ENCODE measurements around the gene P3H2. TPM values are rescaled to one million over a fixed set of nuclear protein-coding genes. Genes with fewer than 3 reads are reported as not detected.

Gene P3H2
- total RNA-seq, 1 experiment from 2014 or later, result 0.76 TPM

DNA sequence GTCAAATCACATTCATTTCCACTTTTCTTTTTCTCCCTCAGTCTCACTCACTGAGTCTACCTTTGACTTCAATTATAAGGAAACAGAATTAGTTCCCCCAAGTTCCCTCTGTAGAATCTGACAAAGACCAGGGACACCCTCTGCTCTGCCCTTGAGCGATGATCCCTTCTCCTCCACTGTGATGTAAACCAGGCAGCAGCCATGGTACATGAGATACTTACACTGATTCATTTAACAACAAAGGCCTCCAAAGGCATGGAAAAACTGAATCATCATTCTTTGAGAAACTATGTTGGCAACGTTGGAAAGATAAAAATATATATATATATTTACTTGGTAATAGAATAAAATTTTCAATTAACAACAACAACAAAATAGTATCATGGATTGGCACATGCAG, 84.1 kb downstream of the P3H2 start:
- no peaks in the 10 kb centered on the region; the same call in 1 of the 2 replicates for H3K9me2 ChIP-seq (ENCODE audit: insufficient read depth)
- H3K9me3 ChIP-seq (ENCODE audit: control insufficient read depth in 1 of 2, insufficient read depth in 1 of 2, low read depth in 1 of 2, low read length in 2 of 2), result no peaks in the 10 kb centered on the region
- H4K20me1 ChIP-seq (ENCODE audit: insufficient read depth), result no peaks in the 10 kb centered on the region; the same call in 1 of the 2 replicates
- peak overlapping the region; percentile 40 for H2AFZ ChIP-seq (ENCODE audit: low read depth, low read length, poor library complexity, severe bottlenecking)
- H3K4me1 ChIP-seq (ENCODE audit: control insufficient read depth in 1 of 2, insufficient read depth in 2 of 2, low read length in 2 of 2), result peaks cover 0 to 20% of the 10 kb centered on the region in 2 experiments; a peak in 2 of 4 replicates
- H3K36me3 ChIP-seq (ENCODE audit: control insufficient read depth in 1 of 2, insufficient read depth in 2 of 2, low read length in 2 of 2), result no peaks in the 10 kb centered on the region
- no peak overlapping the region for H3K27ac ChIP-seq (ENCODE audit: low read depth, low read length)
- intact Hi-C loops (cut with micrococcal nuclease), result no loop called here
- ChIA-PET POLR2A (no interaction called here), CTCF (no interaction called here), RAD21 (ENCODE audit: low non-redundant PET in 1 of 2, low total read pairs in 2 of 2, uncharacterized antibody in 2 of 2, unreplicated experiment in 2 of 2) (no interaction called here)
- no TSS peak for BruUV-seq (replicated peaks)
- H3K79me2 ChIP-seq (ENCODE audit: insufficient read depth, low read length), result no peaks in the 10 kb centered on the region
- H3K4me3 ChIP-seq (replicated peaks in 1 of 2; ENCODE audit: low read depth in 1 of 2, low read length in 2 of 2), result no peak overlapping the region
- H3K4me2 ChIP-seq (ENCODE audit: low read length), result no peak overlapping the region
- H3K9ac ChIP-seq (ENCODE audit: low read length), result no peak overlapping the region
- H3K27me3 ChIP-seq (ENCODE audit: insufficient read depth, low read length), result no peaks in the 10 kb centered on the region
- no peak for TF ChIP-seq JUND (IDR thresholded peaks at IDR 0.05)
- TF ChIP-seq TCF7L2 (IDR thresholded peaks at IDR 0.05; ENCODE audit: borderline replicate concordance, extremely low read depth, insufficient read depth, insufficient read length), result no peak
- TF ChIP-seq CBX3 (IDR thresholded peaks at IDR 0.05; ENCODE audit: low read depth), result no peak
- no peak for DNase-seq (ENCODE audit: low read depth, low spot score)
- no peak for ATAC-seq

GRCh38 chr3:190034446-190034845, 86.3 kb downstream of the P3H2 start:
- H3K9ac ChIP-seq (ENCODE audit: low read length), result no peak overlapping the region
- H3K36me3 ChIP-seq (ENCODE audit: control insufficient read depth in 1 of 2, insufficient read depth in 2 of 2, low read length in 2 of 2), result no peaks in the 10 kb centered on the region
- no peaks in the 10 kb centered on the region for H3K9me3 ChIP-seq (ENCODE audit: control insufficient read depth in 1 of 2, insufficient read depth in 1 of 2, low read depth in 1 of 2, low read length in 2 of 2)
- ATAC-seq (no peak), DNase-seq (ENCODE audit: low read depth, low spot score) (no peak)
- H3K4me3 ChIP-seq (replicated peaks in 1 of 2; ENCODE audit: low read depth in 1 of 2, low read length in 2 of 2), result no peak overlapping the region
- ChIA-PET POLR2A (no interaction called here), CTCF (no interaction called here), RAD21 (ENCODE audit: low non-redundant PET in 1 of 2, low total read pairs in 2 of 2, uncharacterized antibody in 2 of 2, unreplicated experiment in 2 of 2) (no interaction called here)
- no TSS peak for BruUV-seq (replicated peaks)
- TF ChIP-seq, protein P1, sequence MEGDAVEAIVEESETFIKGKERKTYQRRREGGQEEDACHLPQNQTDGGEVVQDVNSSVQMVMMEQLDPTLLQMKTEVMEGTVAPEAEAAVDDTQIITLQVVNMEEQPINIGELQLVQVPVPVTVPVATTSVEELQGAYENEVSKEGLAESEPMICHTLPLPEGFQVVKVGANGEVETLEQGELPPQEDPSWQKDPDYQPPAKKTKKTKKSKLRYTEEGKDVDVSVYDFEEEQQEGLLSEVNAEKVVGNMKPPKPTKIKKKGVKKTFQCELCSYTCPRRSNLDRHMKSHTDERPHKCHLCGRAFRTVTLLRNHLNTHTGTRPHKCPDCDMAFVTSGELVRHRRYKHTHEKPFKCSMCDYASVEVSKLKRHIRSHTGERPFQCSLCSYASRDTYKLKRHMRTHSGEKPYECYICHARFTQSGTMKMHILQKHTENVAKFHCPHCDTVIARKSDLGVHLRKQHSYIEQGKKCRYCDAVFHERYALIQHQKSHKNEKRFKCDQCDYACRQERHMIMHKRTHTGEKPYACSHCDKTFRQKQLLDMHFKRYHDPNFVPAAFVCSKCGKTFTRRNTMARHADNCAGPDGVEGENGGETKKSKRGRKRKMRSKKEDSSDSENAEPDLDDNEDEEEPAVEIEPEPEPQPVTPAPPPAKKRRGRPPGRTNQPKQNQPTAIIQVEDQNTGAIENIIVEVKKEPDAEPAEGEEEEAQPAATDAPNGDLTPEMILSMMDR (IDR thresholded peaks at IDR 0.05 in 2 of 3, conservative IDR thresholded peaks at IDR 0.05 in 1 of 3; ENCODE audit: borderline replicate concordance in 1 of 3, insufficient read depth in 1 of 3, low read depth in 2 of 3, low read length in 2 of 3), result no peak
- no peak for TF ChIP-seq RAD21 (IDR thresholded peaks at IDR 0.05; ENCODE audit: low read depth)
- no peak for TF ChIP-seq CEBPB (IDR thresholded peaks at IDR 0.05; ENCODE audit: low read depth)
- no peak for TF ChIP-seq JUND (IDR thresholded peaks at IDR 0.05)
- no peak for TF ChIP-seq ELF1 (IDR thresholded peaks at IDR 0.05; ENCODE audit: borderline replicate concordance, low read depth)
- TF ChIP-seq ZNF274 (IDR thresholded peaks at IDR 0.05; ENCODE audit: low read depth, low read length), result no peak
- no peak for TF ChIP-seq ZBTB33 (IDR thresholded peaks at IDR 0.05; ENCODE audit: extremely low read depth, insufficient replicate concordance, low read length)
- H3K27ac ChIP-seq (ENCODE audit: low read depth, low read length), result no peak overlapping the region
- H3K9me2 ChIP-seq (ENCODE audit: insufficient read depth), result no peaks in the 10 kb centered on the region; the same call in 1 of the 2 replicates
- H4K20me1 ChIP-seq (ENCODE audit: insufficient read depth), result no peaks in the 10 kb centered on the region; the same call in 1 of the 2 replicates
- H3K27me3 ChIP-seq (ENCODE audit: insufficient read depth, low read length), result no peaks in the 10 kb centered on the region
- H3K79me2 ChIP-seq (ENCODE audit: insufficient read depth, low read length), result no peaks in the 10 kb centered on the region
- intact Hi-C loops (cut with micrococcal nuclease), result no loop called here
- H2AFZ ChIP-seq (ENCODE audit: low read depth, low read length, poor library complexity, severe bottlenecking), result no peak overlapping the region
- H3K4me2 ChIP-seq (ENCODE audit: low read length), result no peak overlapping the region
- H3K4me1 ChIP-seq (ENCODE audit: control insufficient read depth in 1 of 2, insufficient read depth in 2 of 2, low read length in 2 of 2), result peaks cover 0 to 20% of the 10 kb centered on the region in 2 experiments; a peak in 2 of 4 replicates

Data from HCT116 (cell line).